Astrocyte of the cerebellum (primary cell): ENCODE results near the gene PDE4D.

ENCODE experiments used
- DNase-seq: peaks from one replicate; pipeline ENCODE4 v3.0.0-alpha.2; 2011; ENCODE audit warnings: low read depth
- H3K4me3 ChIP-seq: 2 replicates; pipeline ENCODE4 v1.5.1; 2011; ENCODE audit warnings: mild to moderate bottlenecking, low read depth, low read length, moderate library complexity
- in situ Hi-C: cut with HindIII; loops from 2 replicates; pipeline ENCODE4 v1.10.0; 2017; ENCODE audit warnings: low sequenced_read_pairs
- TF ChIP-seq, protein P1 (sequence below): IDR thresholded peaks from 2 replicates; pipeline ENCODE4 v1.5.1; 2012; ENCODE audit warnings: low read length, low read depth, moderate library complexity, mild to moderate bottlenecking; ENCODE audit errors: missing control alignments

The PDE4D gene

DNA sequence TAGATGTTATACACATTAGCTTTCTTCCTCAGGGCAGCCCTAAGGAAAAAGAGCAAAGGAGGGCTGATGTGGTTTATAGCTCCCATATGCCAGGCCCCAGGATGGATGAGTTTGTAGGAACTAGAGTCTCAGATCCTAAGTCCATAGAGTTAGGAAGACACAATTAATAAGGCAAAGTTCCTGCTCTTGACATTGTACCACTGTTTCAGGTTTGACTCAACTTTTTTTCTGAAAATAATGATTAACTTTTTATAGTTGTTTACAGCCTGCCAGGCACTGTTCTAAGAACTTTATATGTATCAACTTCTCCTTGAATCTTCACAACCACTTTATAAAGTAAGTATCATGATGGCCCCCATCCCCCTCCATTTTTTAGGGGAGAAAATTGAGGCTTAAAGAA is 339.5 kb downstream of the PDE4D start:
- no peak for DNase-seq
- in situ Hi-C loops, result no loop called here
- TF ChIP-seq, protein P1, sequence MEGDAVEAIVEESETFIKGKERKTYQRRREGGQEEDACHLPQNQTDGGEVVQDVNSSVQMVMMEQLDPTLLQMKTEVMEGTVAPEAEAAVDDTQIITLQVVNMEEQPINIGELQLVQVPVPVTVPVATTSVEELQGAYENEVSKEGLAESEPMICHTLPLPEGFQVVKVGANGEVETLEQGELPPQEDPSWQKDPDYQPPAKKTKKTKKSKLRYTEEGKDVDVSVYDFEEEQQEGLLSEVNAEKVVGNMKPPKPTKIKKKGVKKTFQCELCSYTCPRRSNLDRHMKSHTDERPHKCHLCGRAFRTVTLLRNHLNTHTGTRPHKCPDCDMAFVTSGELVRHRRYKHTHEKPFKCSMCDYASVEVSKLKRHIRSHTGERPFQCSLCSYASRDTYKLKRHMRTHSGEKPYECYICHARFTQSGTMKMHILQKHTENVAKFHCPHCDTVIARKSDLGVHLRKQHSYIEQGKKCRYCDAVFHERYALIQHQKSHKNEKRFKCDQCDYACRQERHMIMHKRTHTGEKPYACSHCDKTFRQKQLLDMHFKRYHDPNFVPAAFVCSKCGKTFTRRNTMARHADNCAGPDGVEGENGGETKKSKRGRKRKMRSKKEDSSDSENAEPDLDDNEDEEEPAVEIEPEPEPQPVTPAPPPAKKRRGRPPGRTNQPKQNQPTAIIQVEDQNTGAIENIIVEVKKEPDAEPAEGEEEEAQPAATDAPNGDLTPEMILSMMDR, result no peak
- H3K4me3 ChIP-seq, result no peak overlapping the region

DNA sequence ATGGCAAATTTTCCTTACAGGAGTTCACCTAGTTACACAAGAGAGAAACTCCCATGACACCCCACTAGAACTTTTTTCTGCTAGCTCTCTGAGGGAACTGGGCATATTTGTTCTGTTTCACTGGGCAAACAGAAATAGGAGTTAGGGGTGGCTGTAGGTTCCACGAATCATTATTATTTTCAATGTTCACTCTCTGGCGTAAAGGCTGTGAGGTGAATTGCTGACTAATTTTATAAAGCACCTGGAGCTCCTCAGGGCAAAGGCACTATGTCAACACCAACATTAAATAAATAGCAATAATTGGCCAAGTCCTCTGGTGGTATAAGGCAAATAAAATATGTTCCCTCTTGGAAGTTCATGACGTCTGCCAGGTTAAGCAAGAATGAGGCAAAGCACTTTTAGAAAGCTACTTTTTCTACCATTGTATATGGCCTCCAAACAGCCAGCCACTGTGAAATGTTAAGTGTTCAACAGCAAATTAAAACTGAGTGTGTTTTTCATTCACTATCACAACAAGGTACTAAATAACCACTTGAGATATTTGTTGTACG is 344.6 kb downstream of the PDE4D start:
- in situ Hi-C loops, result no loop called here
- no peak overlapping the region for H3K4me3 ChIP-seq
- TF ChIP-seq, protein P1, result no peak
- no peak for DNase-seq

DNA sequence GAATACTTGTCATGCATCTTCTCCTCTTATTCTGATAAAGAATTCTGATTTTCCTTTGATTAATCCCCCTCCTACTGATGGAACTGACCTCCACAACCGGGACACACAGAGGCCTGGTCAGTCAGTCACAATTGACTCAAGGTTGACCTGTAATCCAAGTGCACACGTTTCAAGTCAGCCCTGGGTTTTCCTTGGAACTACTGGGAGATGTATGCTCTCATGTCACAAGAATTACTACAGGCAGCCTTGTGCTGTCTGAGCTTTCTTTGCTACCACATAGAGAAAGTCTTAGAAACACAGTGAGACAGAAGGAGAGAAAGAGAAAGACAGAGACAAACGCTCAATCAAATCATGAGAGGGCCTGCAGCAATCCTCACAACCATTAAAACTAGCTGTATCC is 345.8 kb downstream of the PDE4D start:
- TF ChIP-seq, protein P1, result no peak
- in situ Hi-C loops, result no loop called here
- no peak for DNase-seq
- H3K4me3 ChIP-seq, result no peak overlapping the region

- in situ Hi-C loops, result no loop called here
- TF ChIP-seq, protein P1, result no peak
- no peak for DNase-seq
- no peak overlapping the region for H3K4me3 ChIP-seq
Measured at GRCh38 chr5:59544573-59544972, 349.0 kb downstream of the PDE4D start.

GRCh38 chr5:59543821-59544442 is 349.6 kb downstream of the PDE4D start:
- no peak overlapping the region for H3K4me3 ChIP-seq
- no peak for DNase-seq
- TF ChIP-seq, protein P1, result no peak
- in situ Hi-C loops, result no loop called here

GRCh38 chr5:59542851-59543820 is 350.4 kb downstream of the PDE4D start:
- TF ChIP-seq, protein P1, result no peak
- in situ Hi-C loops, result no loop called here
- H3K4me3 ChIP-seq, result no peak overlapping the region
- DNase-seq, result peak; percentile 76
